GM18909 (cell line): Measurements from ENCODE around the gene NFKBIE.
A peak's percentile ranks its signal among the peaks of the same experiment; 100 is the strongest.

Experiments used
- ATAC-seq: cut with Tn5 transposase; IDR thresholded peaks from one replicate; pipeline ENCODE4 v1.9.1; 2021; ENCODE audit warnings: mild to moderate bottlenecking; ENCODE audit not compliant: unreplicated experiment, poor library complexity

NFKBIE gene

DNA sequence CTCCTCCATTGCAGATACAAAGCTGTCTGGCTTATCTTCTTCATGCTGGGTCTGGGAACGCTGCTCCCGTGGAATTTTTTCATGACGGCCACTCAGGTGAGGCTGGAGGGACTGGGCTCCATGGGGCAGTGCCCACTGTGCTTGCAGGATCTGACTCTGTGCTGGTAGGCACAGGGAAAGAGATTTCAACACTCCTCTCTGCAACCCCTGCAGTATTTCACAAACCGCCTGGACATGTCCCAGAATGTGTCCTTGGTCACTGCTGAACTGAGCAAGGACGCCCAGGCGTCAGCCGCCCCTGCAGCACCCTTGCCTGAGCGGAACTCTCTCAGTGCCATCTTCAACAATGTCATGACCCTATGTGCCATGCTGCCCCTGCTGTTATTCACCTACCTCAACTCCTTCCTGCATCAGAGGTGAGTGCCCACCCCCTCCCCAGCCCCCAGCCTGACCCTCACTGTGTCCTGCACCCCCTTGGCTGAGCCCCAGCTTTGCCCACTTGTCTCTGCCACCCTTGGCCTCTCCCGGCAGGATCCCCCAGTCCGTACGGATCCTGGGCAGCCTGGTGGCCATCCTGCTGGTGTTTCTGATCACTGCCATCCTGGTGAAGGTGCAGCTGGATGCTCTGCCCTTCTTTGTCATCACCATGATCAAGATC, 35.8 kb downstream of the NFKBIE start:
- ATAC-seq = no peak

- no peak for ATAC-seq
Observed at GRCh38 chr6:44228836-44229235, 36.5 kb downstream of the NFKBIE start.

DNA sequence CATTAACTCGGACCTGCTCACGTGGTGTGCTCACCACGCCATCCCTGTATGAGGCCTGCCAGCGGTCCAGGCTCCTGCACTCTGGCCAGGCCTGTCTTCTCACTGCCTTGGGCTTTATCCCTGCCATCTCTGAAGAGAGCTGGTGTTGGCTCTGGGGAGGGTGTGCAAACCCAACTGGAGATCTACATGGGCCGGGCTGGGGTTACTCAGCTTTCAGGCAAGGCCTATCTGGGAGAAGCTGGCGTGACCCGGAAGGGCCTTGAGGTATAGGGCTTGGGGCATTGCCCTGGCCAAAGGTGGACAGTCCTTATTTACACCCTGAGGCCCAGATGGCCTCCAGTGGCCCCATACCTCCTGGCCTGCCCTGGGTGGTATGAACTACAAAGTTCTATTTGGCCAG, 36.9 kb downstream of the NFKBIE start:
- no peak for ATAC-seq

DNA sequence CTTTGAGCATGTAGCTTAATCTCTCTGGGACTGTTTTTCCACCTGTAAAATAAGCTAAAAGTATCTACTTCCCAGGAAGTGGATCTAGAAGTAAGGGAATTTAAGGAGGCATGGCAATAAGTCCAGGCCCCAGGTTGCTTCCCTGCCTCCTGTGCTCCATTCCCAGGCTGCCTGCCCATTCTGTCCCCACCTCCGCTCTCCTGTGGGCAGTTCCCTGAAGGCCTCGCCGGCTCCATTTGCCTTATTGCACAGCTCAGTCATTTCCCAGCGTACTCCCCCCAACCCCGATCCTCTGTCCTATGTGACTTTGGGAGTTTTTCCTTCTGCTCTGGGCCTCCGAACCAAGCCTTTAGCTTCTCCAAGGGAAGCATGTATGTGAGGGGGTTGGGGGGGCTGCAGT, 37.3 kb downstream of the NFKBIE start:
- no peak for ATAC-seq

- no peak for ATAC-seq
Observed at GRCh38 chr6:44227148-44227793, 38.1 kb downstream of the NFKBIE start.

DNA sequence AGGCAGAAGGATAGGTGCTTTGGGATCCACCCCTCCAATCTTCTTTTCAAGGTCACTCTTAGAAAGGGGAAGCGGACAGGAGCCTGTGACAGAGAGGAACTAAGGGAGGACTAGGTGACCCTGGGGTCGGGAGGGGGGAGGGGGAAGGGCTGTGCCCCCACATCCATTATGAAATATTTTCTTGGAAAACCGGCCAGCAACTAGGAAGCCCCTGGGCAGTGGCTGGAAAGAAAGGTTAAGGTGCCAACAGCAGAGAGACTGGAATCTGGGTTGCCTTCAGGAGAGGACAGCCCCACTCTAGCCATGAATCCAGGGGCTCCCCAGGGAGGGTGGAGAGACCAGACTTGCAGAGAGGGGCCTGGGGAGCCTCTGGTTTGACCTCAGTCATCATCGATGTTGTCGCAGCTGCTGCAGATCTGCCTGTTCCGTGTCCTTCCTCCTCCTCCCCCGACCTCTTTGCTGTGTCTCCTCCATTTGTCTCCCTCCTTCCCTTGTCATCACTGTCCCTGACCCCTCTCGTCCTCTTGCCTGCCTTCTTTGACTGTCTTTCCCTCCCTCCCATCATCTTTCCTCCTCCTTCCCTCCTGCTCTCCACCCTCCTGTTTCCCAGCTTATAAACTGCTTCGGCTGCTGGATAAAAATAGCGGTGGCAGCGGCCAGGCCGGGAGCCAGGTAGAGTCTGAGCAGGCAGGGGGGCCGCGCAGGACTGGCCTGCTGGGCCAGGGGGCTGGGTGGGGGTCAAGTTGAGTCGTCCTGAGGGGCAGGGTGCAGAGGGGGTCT, 38.8 kb downstream of the NFKBIE start:
- ATAC-seq = no peak

DNA sequence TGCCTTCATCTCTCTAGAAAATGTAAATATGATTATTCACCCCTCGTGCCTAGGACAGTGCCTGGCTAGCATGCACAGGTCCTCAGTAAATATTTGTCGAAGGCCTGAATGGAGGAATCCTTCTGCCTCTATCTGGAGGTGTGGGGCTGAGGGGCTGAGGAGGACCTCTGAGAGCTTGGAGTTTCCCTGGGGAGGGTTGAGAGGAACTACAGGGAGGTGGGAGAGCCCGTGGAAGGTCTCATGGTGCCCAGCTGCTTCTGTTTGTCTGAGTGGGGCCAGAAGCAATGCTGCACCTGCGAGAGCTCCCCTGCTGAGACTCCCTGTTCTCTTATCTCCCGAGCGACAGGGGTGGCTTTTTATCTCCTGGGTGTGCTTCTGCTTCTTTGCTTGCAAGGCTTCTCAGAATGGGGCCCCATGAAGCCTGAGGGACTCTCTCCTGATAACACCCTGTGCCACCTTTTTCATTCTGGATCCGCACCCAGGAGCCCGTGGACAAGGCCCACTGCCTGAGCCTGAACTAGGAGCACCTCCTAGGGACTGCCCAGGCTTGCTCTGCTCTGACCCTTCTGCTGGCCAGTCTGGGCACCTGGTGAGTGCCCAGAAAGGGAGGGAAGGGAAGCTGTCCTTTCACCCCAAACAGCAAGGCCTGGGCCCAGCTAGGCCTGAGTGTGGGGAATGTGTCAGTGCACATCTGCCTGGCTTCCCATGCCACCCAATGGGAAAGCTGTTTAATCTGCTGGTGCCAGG, 39.6 kb downstream of the NFKBIE start:
- ATAC-seq = no peak

- ATAC-seq = no peak
Observed at GRCh38 chr6:44224965-44225305, 40.4 kb downstream of the NFKBIE start.

- ATAC-seq = peak; percentile 15
Observed at GRCh38 chr6:44224029-44224964, 41.1 kb downstream of the NFKBIE start.

DNA sequence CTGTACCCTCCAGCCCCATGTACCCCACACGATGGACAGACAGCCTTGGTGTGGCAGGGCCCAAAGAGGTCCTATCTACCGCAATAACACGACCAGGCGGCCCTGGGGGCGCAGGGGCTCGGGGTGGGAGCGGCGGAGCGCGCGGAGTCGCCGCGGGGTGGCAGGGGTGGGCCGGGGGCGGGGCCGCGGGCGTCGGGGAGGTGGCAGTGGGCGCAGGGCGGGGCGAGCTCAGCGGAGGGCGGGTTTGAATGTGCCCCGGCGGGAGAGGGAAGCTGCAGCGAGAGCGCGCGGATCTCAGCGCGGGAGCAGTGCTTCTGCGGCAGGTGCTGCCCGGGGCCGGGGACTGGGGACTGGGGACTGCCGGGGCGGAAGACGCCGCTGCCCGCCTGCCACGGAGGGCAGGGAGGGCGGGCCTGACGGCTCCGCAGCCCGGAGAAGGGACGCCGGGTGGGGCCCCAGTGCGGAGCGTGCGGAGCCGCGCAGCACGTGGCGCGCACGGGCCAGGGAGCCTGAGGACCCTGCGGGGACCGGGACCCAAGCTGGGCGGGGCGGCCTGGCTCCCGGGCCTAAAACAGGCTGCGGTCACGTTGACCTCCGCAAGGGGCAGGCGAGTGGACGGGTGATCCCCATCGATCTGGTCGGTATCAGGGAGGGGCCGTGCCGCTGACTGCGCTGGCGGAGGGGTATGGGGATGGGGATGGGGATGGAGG, 41.9 kb downstream of the NFKBIE start, which contains the start of gene SLC29A1:
TSS of gene SLC29A1 (plus strand) at position 277 of the 710 bp plus-strand sequence. CDS start 3,719 bp downstream, outside the sequence.
- ATAC-seq = peak; percentile 43

DNA sequence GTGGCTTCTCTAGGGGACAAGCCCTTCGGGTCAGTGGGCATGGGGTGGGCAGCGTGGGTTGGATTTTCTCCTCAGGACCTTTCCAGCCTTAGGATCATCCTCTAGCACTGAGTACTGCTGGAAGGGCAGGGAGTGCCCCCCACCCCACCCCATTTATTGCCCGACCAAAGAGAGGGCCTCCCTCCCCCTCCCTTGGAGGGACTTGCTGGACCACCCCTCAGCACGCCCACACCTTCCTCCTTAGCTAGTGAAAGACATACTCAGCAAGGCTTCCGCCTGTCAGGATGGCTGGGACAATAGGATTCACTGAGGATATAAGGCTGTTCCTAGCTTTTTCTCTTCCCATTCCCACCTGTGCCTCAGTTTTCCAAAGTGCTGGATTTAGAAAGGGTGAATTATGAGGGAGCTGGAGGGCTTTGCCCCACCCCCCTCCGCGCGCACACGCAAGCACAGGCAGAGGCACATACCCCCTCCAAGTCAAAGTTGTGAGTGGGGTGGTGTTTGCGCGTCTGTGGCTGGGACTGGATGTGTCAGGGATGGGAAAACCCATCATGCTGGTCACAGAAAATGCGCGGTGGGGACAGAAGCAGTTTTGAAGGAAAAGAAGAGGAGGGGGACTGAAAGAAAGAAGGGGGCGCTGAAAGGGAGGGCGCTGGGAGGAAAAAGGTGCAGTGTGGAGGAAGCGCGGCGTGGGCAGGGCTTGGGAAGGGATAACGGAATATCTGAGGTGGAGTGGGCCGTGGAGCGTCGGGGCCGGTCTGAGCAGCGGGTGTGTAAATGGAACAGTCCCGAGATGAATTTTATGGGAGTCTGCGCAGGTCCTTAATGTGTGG, 42.6 kb downstream of the NFKBIE start:
- no peak for ATAC-seq

DNA sequence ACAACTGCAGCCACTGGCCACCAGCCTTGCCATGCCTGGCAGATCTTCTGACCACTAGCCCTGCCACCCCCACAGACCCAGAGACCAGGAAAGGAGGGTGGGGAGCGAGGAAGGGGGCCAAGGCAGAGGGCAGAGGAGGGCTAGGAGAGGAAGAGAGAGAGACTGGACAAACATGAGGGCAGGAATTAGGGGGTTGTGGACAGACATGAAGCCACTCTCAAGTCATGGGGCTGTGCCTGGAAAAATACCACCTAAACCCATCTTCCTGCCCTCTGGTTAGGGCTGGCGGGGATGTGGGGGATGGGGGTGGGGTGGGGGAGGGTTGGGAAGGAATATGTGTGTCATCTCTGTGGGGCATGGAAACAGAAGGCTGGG, 43.4 kb downstream of the NFKBIE start:
- no peak for ATAC-seq

GRCh38 chr6:44221291-44221960, 43.9 kb downstream of the NFKBIE start:
- peak; percentile 38 for ATAC-seq

- ATAC-seq = no peak
Observed at GRCh38 chr6:44220913-44221290, 44.4 kb downstream of the NFKBIE start.

DNA sequence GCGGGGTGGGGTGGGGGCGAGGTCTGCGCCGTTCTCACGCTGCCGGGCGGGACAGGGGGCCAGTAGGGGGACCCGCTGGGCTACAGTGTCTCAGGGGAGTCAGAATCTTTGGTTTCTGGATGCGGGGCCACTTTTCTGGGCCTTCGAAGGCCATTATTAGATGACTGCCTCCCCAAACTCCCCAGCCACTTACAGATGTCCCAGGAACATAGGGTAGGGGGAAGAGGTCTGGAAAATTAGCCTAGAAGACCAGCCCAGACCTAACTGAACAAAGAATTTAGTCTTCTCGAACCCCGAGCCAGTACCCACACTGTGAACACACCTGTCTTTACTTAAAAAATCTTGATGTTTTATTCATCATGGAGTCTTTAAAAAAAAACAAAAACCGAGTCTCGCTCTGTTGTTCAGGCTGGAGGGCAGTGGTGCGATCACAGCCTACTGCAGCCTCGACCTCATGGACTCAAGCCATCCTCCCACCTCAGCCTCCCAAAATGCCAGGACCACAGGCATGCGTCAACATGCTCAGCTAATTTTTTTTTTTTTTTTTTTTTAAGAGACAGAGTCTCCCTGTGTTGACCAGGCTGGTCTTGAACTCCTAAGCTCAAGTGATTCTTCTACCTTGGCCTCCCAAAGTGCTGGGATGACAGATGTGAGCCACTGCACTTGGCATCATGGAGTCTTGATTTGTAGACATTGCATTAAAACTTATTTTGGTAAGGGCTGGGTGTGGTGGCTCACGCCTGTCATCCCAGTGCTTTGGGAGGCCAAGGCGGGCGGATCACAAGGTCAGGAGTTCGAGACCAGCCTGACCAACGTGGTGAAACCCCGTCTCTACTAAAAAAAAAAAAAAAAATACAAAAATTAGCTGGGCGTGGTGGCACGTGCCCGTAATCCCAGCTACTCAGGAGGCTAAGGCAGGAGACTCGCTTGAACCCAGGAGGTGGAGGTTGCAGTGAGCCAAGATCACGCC, 45.3 kb downstream of the NFKBIE start:
- ATAC-seq = no peak

- peak; percentile 55 for ATAC-seq
Observed at GRCh38 chr6:44219053-44219814, 46.1 kb downstream of the NFKBIE start.
